DMS 273 treated with DMSO at 0.1 percent for 48 hours (cell line): ENCODE data around the gene AHCYL2.
"Not testable (repeated sequence)": the region's sequence is repeated elsewhere in the genome, so short reads cannot be mapped to it uniquely, and the experiment has no call there.

Source experiments
- DNase-seq: peaks from one replicate; lab custom pipeline; 2025; lab: John Stamatoyannopoulos, UW

Gene AHCYL2

GRCh38 chr7:129454249-129454551, 229.4 kb downstream of the AHCYL2 start:
- DNase-seq = no peak

DNA sequence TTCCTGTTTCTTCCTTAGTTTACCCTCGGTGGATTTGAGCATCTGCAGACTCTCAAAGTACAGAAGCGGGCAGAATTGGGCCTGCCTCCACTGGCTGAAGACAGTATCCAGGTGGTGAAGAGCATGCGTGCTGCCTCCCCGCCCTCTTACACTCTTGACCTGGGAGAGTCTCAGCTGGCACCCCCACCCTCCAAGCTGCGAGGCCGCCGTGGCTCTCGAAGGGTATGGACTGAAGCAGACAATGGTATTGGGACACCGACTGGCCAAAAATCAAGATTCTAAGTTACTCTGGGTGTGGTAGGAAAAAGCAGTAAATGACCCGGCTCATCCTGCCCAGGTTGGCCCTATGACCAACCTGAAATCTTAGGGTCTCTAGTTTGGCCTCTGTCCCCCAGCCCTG, 231.6 kb downstream of the AHCYL2 start:
- DNase-seq = no peak

DNA sequence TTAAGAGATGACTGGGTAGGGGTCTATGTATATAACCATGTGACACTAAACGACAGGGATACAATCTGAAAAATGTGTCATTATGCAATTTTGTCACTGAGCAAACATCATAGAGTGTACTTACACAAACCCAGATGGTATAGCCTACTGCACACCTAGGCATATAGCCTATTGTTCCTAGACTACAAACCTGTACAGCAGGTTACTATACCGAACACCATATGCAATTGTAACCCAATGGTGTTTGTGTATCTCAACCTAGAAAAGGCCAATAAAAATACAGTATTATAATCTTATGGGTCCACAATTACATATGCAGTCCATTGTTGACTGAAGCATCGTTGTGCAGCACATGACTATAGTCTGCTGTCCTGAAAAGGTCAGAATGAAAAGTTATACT, 232.3 kb downstream of the AHCYL2 start:
- no peak for DNase-seq

- no peak for DNase-seq
Measured at GRCh38 chr7:129458171-129458570, 233.3 kb downstream of the AHCYL2 start.

DNA sequence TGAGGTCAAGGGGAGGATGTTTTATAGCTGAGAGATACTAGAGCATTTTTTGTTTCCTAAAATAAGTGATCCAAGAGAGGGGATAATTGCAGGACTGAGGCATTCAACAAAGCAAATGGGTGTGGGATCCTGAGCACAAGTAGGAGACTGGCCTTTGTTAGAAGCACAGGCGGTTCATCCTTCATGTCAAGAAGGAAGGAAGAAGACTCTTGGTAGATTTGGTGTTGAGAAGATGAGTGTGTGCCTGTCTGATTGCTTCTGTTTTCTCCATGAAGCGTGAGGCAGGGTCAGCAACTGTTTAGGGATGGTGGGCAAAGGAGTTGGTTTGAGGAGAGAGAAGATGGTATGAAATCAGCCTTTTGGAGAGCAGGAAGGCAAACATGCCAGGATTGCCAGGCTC, 237.0 kb downstream of the AHCYL2 start:
- DNase-seq = no peak

DNA sequence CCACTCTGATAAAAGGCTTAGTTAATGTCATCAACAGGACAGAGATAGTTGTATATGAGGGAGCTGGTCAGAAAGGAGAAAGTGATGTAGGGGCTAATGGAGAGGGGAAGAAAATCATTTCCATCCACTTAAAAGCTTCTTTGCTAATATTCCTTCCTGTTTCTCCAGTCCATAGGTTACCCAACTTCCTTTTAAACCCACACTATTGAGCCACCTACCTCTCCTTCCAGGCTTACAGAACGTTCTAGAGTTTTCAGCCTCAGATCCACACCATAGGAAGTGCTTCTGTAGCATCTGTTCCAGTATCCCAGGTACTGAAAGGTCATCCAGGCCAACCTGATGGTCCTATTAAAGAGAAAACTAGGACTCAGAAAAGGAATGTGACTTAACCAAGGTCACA, 237.6 kb downstream of the AHCYL2 start:
- no peak for DNase-seq

DNA sequence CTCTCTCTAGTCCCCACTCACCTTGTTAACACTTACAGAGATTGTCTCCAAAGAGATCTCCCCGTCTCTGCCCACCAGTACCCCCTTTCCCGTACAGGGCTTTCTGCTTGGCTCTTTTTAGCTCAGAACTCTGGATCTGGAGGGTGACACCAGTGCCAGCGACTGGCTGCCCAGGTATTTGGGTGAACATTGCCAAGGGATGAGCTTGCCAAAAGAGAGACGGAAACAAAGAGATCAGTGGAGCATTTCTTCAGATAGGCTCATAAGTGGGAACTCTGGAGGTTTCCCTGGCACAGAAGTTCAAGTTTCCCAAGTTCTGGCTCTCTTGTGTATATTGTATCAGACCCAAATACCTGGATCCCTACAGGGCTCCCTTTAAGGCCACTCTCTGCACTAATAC, 239.4 kb downstream of the AHCYL2 start:
- DNase-seq = no peak

DNA sequence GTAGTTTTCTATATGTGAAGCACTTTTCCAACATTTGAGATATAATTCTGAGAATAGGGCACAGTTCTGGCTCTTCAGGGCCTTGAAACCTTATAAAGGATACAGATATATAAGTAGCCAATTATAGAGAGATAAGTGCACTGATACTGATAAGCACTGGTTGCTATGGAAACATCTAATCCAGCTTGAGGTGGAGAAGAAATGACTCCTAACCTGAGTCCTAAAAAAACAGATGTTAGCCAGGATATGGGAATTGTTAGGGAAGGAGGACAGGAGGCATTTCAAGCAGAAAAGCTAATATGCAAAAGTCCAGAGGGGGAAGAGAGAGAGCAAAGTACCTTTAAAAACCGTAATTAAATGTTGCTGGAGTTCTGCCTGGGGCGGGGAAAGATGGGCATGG, 240.2 kb downstream of the AHCYL2 start:
- no peak for DNase-seq

GRCh38 chr7:129466796-129467195, 242.0 kb downstream of the AHCYL2 start:
- no peak for DNase-seq

DNA sequence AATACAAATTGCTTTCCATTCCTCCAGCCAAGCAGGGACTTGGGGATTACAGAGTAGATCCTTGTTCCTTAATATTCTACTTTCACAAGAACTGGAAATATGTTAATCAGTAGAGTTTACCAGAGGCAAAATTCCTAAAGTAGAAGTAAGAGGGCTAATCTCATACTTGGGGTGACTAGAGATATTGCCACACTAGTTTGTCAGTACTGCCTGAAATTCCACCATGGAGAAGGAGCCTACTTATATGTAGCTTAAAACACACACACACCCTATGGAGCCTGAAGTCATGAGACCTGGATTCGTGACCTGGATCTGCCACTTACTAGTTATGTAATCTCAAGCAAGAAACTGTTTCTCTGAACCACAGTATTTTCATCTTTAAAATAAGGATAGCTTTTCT, 243.3 kb downstream of the AHCYL2 start:
- DNase-seq = no peak

DNA sequence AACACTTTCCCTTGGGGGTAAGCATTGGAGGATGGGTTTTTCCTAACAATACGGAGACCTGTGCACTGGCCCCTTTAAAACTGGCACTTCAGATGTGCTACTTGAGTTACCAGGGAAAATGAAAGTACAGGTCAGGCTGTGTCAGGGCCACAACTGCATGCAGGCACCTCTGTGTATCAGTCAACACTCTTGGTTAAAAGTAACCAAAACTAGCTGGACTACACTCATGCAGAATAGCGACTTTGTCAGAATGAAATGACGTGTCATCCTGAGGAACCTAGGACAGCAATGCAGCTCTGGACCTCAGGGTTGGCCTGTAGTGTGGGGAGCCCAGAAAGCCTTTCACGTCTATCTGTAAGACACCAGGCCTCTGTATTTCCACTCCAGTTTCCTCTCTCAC, 243.7 kb downstream of the AHCYL2 start:
- no peak for DNase-seq

DNA sequence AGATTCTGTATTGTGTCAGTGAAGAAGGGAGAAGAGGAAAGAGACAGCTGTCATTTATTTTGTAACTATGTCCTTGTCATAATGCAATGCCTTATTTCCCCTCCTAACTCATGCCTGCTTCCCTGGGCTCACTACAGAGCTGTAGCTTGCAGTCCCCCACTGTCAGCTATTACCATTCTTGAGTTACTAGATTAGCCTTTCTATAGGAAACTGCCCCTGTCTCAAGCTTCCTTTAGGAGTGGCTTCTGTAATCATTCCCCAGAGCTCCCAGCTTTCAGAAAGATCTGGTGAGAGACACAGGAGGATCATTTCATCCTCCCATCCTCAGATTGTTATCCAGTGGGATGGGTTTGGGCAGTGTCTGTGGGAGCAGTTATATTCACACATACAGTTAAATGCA, 245.1 kb downstream of the AHCYL2 start:
- no peak for DNase-seq

DNA sequence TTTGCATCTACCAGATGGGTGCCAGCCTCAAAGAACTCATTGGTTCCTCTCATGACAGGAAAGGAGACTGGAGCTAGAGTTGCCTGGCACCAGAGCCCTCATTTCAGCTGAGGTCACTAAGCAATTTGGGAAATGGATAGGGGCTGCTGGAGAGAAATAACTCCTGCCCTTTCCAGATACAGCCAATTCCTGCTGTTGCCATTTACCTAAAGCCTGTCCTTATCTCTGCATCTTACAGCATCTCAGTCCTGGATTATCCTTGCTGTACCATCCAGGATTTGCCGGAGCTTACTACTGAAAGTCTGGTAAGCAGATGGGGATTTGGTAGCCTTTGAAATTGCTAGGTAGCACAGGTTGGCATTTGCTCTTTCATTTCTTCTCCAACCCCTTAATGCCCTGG, 245.6 kb downstream of the AHCYL2 start:
- DNase-seq = no peak

DNA sequence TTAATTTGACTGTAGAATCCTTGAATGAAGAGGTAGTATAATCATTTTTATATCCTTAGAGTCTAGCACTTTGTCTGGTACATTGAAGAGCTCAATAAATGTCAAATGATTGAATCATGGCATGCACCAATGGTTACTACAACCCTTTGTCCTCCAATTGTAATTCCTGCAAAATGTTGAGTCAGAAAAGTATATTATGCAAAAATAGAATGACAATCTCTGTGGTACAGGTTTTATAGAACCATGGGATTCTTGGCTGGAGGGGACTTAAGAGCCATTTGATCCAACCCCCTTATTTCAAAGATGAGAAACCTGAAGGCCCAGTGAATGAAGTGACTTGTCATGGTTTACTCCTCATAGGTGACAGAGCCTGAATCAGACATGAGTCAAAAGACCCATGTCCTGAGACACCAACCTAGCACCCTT, 246.6 kb downstream of the AHCYL2 start:
- no peak for DNase-seq

GRCh38 chr7:129475931-129476330, 251.1 kb downstream of the AHCYL2 start:
- DNase-seq = not testable (repeated sequence)

DNA sequence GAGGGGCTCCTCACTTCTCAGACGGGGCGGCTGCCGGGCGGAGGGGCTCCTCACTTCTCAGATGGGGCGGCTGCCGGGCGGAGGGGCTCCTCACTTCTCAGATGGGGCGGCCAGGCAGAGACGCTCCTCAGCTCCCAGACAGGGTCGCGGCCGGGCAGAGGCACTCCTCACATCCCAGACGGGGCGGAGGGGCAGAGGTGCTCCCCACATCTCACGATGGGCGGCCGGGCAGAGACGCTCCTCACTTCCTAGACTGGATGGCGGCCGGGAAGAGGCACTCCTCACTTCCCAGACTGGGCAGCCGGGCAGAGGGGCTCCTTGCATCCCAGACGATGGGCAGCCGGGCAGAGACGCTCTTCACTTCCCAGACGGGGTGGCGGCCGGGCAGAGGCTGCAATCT, 251.6 kb downstream of the AHCYL2 start:
- DNase-seq = not testable (repeated sequence)
